ENCODE measurements around the gene ROR2.

Gene ROR2

GRCh38 chr9:91734371-91734981 is 215.6 kb downstream of the ROR2 start:
- no peak for FAIRE-seq

GRCh38 chr9:91733006-91733624 is 216.9 kb downstream of the ROR2 start:
- no peak for FAIRE-seq

DNA sequence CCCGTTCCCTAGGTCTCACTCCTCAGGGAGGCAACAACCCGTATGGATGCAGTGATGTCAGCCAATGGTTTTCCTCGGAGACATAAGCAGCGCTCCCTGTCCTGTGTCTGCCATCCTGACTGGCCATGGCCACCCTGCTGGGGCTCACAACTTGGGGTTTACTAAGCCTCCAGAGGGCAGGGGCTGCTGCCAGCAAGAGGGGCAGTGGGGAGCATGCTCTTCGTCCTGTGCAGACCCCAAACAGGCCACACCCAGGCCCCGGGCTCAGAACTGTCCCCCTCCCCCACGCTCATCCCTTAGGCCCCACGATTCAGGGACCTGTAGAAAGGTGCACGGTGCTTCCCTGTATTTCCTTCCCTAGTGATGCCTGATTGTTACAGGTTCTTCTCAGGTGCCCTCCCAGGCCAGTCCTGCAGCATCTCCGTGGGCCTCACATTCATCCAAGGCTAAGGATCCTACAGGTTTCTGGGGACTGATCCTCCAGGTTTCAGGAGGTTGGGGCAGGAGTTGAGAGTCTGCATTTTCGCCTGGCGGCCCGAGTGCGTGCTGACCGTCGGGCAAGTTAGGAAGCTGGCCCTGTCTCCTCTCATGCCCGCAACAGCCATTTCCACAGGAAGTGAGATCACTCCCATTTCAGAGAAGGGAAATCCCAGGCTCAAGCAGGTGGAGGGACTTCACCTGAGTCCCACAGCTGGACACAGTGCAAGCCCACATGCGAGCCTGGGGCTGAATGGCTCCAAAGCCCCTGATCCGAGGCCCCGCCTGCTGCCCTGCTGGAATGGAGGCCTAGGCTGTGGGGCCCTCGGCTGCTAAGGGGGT is 217.6 kb downstream of the ROR2 start:
- FAIRE-seq, result no peak

DNA sequence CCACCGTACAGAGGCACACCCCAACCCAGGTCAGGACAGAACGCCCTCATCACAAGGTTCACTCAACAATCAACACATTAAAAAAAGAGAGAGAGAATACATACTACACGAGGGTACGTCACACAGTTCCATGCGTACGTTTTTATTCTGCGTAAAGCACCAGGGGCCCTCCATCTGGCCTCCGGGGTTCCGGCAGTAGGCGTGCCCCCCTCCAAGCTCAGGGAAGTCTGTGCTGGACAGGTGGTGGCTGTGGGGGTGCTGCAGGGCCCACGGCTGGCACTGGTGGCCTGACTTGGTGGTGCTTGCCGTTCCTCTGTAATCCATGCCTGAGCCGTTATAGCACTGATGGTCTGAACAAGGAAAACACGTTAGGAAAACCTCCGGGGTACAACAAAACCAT is 219.2 kb downstream of the ROR2 start:
- no peak for FAIRE-seq

- no peak for FAIRE-seq
Measured at GRCh38 chr9:91729558-91729842, 220.5 kb downstream of the ROR2 start.

DNA sequence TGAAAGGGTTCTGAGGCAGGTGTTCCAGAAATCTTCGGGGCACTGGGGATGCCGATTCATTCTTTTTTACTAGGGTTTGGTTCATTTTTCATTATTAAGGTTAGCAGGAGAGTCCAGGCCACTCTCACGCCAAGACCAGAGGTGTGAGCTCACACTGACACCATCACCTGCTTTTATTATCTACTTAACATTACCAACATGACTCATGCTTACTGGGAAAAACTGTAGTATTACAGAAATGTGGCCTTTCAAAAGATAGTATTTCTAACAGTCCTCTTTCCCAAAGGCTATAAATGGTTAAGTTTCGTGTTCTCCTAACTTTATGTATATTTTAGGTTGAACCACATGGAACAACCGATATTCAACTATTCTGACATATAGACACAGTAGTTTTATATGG is 222.1 kb downstream of the ROR2 start:
- FAIRE-seq, result no peak

DNA sequence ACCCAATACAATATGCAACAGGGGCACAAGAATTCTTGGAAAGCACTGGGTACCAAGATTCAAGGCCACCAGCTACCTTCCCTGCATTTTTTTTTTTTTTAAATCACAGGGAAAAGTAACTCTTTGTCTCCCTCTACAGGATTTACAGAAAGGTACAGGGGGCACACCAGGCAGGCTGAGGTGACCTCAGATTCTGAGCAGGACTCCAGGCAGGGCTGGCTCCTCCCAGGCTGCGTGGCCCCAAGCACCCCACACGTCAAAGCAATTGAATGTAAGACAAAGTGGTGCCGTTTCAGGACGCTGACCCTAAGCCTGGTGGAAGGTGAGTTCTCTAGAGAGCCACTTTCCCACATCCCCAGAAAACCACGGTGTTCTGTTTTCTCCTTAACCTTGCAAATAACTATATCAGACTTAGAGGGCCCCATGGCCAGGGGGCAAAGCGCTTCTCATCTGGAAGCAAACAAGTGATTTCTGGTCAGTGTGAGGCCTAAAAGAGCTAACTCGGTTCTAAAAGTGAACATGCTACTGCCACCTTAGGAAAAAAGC is 222.6 kb downstream of the ROR2 start:
- no peak for FAIRE-seq

DNA sequence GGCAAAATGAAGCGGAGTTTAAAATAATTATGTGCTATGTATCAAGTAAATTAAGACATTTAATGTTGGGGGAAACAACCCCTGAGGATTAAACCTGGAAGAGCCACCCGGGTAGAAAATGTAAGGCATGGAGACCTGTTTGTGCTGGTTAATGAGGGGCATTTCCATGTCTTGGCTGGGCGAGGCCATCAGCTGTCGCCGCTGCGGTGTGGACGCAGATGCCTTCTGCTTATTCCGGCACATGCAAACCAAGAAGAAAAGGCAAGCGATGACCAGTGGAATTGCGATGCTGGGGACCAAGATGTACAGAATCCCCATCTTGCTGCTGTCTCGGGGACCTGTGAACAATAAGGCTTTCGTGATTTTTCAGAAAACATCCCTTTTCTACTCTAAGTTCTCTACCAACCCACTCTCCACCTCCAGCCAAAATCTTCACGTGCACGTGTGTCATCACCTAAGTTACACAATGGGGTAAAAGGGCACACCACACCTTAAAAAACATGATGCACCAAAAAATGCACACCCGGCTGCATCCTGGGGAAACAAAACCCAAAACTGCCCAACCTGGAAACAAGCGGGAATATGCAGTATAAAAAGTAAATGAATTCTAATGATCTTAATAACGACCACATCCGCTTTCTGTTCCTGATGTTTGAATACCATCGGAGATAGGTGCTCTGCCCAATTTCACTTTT is 223.5 kb downstream of the ROR2 start:
- FAIRE-seq, result no peak

DNA sequence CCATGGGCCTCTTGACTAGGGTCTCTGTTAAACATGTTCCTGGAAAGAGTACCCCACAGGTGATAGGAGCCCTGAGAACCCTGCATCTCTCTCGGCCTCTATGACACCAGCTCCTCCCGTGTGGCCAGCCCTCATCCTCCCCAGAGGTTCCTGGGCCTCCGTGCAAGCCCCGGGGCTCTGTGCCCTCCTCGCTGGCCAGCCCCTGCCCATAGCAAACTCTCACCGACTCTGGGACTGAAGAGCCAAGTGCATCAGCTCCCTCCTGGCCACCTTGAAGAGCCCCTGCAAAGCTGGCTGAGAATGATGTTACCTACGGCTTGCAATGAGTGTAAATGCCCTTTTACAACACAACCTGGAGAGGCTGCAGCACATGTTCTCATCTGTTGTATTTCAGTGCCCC is 224.4 kb downstream of the ROR2 start:
- FAIRE-seq, result no peak

- FAIRE-seq, result no peak
Measured at GRCh38 chr9:91724609-91725505, 225.2 kb downstream of the ROR2 start.

DNA sequence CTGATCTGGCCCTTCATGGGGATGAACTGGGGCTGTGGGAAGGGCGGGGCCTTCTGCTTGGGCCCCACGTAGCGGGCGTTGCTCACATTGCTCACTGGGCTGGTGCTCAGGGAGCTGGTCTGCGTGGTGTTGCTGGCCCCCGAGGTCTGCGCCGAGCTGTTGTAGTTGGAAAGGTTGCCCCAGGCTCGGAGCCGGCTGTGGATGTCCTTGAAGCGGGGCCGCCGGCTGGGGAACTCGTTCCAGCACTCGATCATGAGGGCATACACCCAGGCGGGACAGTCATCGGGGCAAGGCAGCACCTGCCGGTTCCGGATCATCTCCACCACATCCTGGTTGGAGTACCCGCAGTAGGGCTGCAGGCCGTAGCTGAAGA is 226.0 kb downstream of the ROR2 start:
- FAIRE-seq, result no peak

DNA sequence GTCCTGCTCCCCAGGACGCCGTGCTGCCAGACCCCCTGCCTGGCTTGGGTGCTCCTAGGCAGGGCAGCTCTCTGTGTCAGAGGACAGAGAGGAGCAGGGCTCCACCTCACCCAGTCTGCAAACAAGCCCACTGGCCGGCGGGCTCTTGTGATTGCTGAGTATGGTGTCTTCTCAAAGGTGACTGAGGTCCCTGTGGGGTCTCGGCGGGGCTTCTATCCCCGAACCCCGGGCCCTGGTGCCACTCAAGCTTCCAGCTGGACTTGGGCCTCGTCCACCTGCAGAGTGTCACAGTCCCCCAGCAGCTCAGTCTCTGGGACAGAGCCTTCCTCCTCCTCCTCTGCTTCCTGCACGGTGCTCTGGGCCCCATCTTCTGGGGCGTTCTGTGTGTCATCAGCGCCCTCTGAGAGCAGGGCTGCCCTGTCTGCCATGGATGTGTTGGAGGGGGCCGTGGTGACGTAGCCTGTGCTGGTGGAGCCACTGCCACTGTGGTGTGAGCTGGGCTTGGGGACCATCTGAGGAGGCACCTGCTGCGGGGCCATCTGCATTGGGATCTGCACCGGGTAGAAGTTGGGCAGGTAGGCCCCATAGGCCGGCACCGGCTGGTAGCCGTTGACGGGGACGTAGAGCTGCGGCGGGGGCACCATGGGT is 226.5 kb downstream of the ROR2 start:
- no peak for FAIRE-seq

- no peak for FAIRE-seq
Measured at GRCh38 chr9:91720751-91721705, 229.0 kb downstream of the ROR2 start.

GRCh38 chr9:91720313-91720712 is 229.7 kb downstream of the ROR2 start:
- no peak for FAIRE-seq

- FAIRE-seq, result no peak
Measured at GRCh38 chr9:91718071-91718470, 232.0 kb downstream of the ROR2 start.

DNA sequence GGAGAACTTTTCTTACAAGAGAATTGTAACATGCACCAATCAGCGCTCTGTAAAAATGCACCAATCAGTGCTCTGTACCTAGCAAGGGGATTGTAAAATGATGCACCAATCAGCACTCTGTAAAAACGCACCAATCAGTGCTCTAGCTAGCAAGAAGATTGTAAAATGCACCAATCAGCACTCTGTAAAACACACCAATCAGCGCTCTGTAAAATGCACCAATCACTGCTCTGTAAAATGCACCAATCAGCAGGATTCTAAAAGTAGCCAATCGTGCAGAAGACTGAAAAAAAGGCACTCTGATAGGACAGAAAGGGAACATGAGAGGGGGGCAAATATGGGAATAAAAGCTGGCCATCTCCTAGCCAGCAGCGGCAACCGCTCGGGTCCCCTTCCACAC is 233.2 kb downstream of the ROR2 start:
- no peak for FAIRE-seq

- no peak for FAIRE-seq
Measured at GRCh38 chr9:91716239-91716638, 233.8 kb downstream of the ROR2 start.

DNA sequence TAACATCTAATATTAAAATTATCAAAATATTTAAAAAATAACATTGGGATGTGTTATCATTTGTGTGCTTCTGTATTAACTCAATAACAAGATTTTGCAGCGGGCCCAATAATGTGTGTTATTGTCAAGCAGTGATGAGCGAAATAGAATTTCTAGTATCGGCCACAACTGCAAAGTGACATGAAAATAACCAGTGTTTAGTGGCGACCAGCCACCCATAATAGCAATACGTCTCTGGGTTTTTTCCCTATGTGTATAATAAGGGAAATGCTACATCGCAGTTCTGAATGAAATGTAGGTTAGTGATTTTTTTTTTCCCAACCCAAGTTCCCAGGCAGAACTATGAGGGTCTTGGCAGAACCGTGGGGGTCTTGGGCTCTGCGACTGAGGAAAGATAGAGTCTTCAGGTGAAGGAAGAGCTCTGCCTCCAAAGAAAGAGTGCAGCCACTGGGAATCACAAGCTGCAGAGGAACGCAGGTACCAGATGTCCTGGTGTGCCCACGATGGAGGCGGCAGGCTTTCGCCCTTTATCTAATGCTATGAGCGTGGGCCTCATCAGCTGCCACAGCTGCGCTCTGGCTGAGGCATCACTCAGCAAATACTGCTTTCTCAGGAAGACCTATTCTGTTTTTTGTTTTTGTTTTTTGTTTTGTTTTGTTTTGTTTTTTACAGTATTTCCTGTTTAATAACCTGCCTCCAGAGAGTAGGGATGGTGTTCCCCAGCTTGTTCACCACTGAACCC is 235.0 kb downstream of the ROR2 start:
- no peak for FAIRE-seq

DNA sequence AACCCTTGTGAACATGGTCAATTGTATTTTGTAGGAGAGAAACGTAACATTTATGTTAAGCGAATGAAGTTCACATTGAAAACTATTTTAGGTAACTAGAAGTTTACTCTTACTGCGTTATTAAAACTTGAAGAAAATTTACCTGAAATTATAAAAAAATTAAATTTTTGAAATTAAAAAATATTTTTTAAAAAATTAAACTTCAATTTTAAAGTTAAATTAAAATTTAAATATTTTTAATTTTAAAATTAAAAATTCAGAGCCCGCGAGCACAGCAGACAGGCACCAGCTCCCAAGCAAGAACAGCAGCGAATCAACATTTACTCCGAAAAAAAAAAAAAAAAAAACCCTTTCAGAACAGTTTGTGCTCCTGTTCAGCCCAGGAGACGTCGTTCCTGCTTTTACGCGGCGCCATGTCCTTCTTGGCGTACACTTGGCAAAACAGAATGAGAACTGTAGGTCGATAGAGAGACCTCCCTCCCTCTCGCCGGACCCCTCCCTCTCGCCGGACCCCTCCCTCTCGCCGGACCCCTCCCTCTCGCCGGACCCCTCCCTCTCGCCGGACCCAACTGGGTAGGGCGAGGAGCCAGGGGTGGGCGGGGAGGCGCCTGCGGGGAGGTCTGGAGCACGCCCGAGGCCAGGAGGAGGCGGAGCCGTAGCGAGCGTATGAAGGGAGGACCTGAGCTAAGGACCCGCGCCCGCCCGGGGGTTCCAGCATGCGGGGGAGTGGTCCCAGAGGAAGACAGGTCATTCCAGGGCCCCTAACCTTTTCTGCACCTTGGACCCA is 235.8 kb downstream of the ROR2 start:
- FAIRE-seq, result no peak
